DMS153 treated with DMSO at 0.1 percent for 48 hours (cell line): Measurements from ENCODE around the gene APP.

Experiments used
- DNase-seq: peaks from one replicate; lab custom pipeline; 2025; ENCODE audit not compliant: unreplicated experiment; lab: John Stamatoyannopoulos, UW

APP gene

DNA sequence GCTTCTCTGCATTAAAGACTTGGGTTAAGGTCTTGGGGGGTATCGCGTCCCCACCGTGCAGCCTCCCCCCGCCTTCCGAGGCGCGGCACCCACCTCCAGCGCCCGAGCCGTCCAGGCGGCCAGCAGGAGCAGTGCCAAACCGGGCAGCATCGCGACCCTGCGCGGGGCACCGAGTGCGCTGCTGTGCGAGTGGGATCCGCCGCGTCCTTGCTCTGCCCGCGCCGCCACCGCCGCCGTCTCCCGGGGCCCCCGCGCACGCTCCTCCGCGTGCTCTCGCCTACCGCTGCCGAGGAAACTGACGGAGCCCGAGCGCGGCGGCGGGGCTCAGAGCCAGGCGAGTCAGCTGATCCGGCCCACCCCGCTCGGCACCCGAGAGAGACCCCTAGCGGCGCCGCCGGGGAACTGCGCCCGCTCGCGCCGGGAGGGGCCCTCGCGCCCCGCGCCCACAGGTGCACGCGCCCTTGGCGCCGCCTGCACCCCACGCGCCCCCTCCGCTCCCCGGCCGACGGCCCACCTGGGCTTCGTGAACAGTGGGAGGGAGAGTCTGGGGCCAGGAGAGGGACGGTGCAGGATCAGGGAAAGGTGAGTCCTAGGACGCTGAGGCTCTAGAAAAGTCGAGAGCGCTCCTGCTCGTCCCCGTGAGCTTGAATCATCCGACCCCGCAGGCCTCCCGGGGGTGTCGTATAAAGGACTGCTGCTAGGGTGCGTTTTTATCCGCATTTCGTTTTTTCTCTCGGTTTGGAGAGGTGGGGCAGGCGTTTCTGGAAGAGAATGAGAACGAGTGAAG lies at the start of gene APP:
Gene APP (minus strand): TSS at position 300 of the 787 bp plus-strand sequence. CDS start 150 bp downstream, at position 150.
- DNase-seq, result peak; percentile 56

GRCh38 chr21:26212220-26212619 lies 41.6 kb upstream of the APP start:
- DNase-seq, result no peak

- no peak for DNase-seq
Measured at GRCh38 chr21:26210614-26211013, 40.0 kb upstream of the APP start.

- DNase-seq, result no peak
Measured at GRCh38 chr21:26207021-26207420, 36.5 kb upstream of the APP start.

DNA sequence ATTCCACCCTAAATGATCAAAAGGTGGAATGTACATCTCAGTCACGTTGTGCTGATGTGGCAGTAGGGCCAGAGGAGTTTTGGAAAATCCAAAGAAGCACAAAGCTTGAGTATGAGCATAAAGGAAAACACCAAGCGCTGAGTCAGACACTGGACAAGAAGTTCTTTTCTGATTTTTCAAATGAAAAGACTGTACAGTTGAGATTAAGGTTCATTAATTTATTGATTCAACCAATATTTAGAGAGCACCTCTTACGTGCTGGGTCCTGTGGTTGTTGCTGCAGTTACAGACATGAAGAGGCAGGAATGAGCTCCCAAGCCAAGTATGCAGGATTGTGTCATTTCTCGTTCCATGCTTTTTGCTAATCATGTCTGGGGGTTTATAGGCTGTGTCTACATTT lies 28.9 kb upstream of the APP start:
- no peak for DNase-seq

- DNase-seq, result no peak
Measured at GRCh38 chr21:26195708-26196107, 25.1 kb upstream of the APP start.

- no peak for DNase-seq
Measured at GRCh38 chr21:26194811-26195251, 24.3 kb upstream of the APP start.

GRCh38 chr21:26194326-26194725 lies 23.8 kb upstream of the APP start:
- DNase-seq, result no peak

- DNase-seq, result no peak
Measured at GRCh38 chr21:26191609-26192008, 21.0 kb upstream of the APP start.

DNA sequence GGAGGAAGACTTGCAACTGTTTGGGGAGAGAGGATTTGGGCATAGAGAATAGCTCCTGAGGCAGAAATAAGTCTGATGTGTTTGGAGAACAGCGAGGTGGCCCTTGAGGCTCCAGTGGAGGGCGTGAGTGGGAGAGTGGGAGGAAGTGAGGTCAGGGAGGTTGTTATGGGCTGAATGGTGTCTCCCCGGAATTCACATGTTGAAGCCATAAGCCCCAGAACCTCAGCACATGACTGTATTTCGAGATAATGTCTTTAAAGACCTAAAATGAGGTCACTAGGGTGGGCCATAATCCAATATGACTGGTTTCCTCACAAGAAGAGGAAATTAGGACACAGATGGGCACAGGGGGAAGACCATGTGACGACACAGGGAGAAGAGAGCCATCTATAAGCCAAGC lies 17.9 kb upstream of the APP start:
- DNase-seq, result no peak

DNA sequence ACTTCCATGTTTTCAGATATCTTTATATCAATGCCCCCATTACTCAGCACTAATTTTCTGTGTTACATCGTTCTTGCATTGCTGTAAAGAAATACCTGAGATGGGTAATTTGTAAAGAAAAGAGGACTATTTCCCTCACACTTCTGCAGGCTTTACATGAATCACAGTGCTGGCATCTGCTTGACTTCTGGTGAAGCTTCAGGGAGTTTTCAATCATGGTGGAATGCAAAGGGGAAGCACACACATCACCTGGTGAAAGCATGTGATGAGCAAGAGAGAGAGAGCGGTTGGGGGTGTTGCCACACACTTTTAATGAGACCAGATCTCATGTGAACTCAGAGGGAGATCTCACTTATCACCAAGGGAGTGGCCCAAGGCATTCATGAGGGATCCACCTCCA lies 14.9 kb upstream of the APP start:
- DNase-seq, result no peak

DNA sequence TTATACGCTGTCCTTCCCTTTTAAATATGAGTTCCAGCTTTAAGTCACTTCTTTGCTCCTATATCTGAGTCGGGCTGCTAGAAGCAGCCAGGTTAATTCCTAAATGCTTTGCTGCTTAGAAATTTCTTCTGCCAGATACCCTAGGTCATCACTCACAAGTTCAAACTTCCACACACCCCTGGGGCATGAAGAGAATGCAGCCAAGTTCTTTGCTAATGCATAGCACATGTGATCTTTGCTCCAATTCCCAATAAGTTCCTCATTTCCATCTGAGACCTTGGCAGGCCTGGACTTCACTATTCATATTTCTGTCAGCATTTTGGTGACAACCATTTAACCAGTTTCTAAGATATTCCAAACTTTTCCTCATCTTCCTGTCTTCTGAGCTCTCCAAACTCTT lies 14.5 kb upstream of the APP start:
- DNase-seq, result no peak

- DNase-seq, result no peak
Measured at GRCh38 chr21:26179501-26179900, 8.9 kb upstream of the APP start.

DNA sequence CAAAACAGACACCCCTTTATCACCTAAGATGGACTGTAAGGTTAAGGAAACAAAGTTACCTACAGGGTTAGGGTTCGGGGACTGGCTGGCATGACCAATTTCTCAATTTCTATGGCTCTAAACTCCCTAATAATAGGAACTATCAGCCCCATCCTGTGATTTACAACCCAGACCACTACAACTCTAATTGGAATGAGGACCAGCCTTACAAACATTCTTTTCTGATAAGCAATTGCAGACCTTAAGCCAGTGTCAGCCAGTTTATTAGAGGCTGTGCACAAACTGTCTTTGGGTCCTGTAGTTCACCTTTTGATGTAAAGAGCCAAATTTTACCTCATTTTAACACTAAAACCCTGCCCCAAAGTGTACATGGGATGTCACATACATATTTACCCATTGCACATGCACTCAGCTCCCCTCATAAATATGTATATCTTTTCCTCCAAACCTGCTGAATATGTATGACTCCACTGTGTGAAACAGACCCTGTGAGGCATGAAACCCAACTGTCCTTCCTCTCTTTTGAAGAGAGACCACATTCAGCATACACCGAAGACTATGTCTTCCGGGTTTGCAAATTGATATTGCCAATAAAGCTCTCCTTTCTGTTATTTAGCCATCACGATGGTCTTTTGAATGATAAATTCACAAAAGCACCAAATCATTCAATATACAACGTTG lies 7.3 kb upstream of the APP start:
- DNase-seq, result no peak

DNA sequence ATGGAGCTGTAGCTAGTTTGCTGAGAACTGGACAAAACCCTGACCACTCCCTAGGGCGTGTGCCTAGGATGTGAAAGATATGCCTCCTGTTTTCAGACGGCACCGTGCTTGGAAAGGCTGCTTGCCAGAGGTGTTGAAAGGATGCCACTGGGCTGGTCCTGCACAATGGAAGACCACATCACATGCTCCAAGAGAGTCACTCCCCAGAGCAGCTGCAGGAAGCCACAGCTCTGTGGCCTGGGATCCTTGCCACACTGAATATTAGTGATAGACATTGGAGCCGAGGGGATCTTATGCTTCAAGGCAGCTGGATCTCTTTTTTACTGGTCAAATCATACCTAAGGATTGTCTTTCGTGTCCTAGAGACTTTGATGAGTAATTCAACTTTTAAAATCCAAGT lies 6.6 kb upstream of the APP start:
- DNase-seq, result no peak

DNA sequence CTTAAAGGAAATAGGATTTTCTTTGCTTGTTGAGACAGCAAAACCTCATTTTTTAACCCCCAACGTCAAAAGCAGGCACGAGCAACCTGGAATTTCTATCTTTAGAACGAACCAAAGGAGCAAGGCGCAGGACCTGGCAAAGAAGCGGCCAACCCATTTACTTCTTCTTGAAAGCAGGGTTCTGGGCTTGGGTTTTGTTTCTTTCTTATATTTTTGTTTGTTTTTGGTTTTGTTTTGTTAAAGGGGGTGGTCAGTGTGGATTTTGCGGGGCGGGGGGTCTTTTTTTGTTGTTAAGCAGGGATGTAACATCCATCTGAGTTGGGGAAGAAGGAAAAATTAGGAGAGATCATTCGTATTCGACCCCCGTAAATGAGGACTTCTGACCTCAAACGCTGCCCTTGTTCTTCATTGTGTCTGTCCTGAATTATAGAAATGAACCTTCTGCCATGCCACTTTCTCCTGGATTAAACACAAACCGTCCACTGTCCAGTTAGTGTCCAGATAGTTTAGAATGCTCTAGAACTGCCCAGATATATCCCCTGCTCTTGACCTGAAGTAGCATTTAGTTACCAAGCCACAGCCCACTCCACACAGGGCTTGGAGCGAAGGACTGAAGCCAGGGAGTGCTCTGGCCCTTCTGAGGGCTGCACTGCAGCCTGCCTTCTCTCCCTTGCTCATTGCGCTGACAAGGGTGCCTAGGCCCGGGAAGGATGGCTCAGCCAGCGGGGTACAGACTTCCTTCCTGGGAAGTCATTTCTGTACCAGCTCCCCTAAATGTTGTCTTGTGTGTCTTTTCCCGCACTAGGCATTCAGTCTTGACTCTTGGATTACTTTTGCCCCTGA lies 909 bp upstream of the APP start:
- DNase-seq, result no peak

DNA sequence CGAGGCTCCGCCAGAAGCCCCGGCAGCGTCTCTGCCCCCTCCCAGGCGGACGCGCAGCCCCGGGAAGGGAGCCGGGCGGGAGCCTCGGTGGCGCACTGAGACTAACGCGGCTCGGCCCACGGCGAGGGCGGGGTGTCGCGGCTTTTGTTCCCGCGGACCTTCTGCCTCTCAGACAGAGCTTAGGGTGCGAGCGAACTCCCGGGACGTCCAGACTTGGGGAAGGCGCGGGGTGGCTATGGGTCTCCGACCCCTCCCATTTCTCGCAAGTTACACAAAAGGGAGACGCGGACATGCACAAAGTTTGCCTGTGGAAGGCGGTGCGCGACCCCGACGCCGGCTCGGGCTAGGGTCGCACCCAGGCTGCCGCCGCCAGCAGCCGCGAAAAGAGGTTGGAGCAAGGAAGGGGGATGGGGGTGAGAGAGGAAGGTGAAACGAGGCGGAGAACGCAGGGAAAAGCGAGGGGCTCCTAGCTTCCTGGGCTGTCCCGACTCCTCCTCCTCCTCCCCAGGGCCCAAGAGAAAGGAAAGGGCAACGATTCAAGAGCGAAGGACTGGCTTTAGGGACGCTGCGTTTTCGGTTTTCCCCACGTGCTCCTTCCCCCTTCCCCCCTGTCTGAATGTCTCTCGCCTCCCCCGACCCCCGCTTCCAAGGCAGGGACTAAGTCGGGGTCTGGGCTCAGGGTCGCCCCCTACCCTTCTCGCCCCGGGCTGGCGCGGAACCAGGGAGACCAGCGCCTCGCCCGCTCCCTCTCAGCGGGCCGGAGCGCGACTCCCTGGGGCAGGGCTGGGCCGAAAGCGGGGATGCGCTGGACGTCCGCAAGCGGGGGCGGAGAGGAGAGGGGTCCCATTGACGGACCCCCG lies 729 bp downstream of the APP start:
- DNase-seq, result peak; percentile 33

- DNase-seq, result peak; percentile 30
Measured at GRCh38 chr21:26169061-26169610, 1.4 kb downstream of the APP start.

GRCh38 chr21:26168371-26168770 lies 2.2 kb downstream of the APP start:
- no peak for DNase-seq

GRCh38 chr21:26167593-26167992 lies 3.0 kb downstream of the APP start:
- DNase-seq, result peak; percentile 26
